ENCODE measurements around the gene LEMD3.

DNA sequence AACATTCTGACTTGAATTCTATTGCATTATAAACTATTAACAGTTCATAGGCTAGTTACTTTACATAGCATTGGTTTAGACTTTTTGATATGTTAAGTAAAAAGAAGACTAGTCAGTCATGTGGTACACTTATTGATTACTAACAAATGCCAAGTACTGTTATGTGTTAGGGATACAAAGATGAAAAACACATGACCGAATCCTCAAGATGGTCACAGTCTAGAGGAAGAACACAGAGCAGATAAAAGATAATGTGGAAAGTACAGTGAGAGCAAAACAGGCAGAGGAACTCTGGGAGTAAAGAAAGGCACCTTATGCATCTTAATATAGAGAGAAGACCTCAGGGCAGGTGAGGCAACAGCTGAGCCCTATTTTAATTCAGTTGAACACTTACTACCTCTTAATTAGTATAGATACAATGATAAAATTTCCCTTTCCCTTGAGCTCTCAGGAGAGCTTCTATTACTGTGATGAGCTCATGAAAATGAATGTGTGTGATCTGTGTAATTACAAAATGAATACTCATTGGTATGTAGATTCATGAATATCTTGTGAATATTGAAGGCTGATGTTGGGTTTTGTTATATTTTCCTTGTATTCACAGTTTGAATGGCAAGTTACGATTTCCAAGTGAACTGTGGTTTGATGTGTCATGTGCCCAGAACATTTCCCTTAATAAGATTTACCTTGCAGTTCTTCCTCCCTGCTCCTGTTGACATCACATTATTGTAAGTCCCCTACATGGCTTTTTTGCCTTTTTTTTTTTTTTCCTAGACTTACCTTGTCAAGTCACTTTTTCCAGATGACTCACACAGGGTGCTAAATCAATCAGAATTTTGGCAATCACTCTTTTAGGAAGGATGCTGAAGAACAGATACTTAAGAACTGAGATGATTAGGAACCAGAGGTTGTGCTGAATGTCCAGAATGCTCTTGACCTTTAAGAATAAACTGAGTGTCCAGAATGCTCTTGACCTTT is 79.6 kb downstream of the LEMD3 start:
- no peak for TF ChIP-seq POLR2A (IDR thresholded peaks at IDR 0.05)
- TF ChIP-seq, protein P1, sequence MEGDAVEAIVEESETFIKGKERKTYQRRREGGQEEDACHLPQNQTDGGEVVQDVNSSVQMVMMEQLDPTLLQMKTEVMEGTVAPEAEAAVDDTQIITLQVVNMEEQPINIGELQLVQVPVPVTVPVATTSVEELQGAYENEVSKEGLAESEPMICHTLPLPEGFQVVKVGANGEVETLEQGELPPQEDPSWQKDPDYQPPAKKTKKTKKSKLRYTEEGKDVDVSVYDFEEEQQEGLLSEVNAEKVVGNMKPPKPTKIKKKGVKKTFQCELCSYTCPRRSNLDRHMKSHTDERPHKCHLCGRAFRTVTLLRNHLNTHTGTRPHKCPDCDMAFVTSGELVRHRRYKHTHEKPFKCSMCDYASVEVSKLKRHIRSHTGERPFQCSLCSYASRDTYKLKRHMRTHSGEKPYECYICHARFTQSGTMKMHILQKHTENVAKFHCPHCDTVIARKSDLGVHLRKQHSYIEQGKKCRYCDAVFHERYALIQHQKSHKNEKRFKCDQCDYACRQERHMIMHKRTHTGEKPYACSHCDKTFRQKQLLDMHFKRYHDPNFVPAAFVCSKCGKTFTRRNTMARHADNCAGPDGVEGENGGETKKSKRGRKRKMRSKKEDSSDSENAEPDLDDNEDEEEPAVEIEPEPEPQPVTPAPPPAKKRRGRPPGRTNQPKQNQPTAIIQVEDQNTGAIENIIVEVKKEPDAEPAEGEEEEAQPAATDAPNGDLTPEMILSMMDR (IDR thresholded peaks at IDR 0.05) = no peak
